ENCODE measurements around the gene CAPS. TPM values are rescaled to one million over a fixed set of nuclear protein-coding genes. Genes with fewer than 3 reads are reported as not detected.

CAPS gene
- total RNA-seq, 1 experiment from 2014 or later = 0.92 TPM

- no peak overlapping the region for H3K27ac ChIP-seq (ENCODE audit: low read depth, low read length, poor library complexity, severe bottlenecking)
These were observed 20.0 kb downstream of the CAPS start for GRCh38 chr19:5934069-5934401.

GRCh38 chr19:5934774-5935472 is 20.9 kb downstream of the CAPS start:
- intact Hi-C loops (cut with micrococcal nuclease; ENCODE audit: unreplicated experiment) = no loop called here
- H3K27ac ChIP-seq (ENCODE audit: low read depth, low read length, poor library complexity, severe bottlenecking) = no peak overlapping the region
- CTCF ChIA-PET = interaction anchor here (1.1 kb wide), 1 partner anchor 131 kb away, joined by 3 read pairs; no protein-coding TSS in a partner anchor

More at GRCh38 chr19:5934069-5934401, 20.0 kb downstream of the CAPS start:
- Histone ChIP-seq H3K4me1 (ENCODE audit: insufficient read depth, low read length, poor library complexity, severe bottlenecking) (no peaks in the 10 kb centered on the region), H3K9me3 (ENCODE audit: low read depth, low read length, poor library complexity, severe bottlenecking) (no peaks in the 10 kb centered on the region), H3K27me3 (replicated peaks; ENCODE audit: insufficient read depth, low read depth, low read length, poor library complexity) (no peaks in the 10 kb centered on the region), H3K36me3 (ENCODE audit: insufficient read depth, low read length, poor library complexity, severe bottlenecking) (peaks cover 54% of the 10 kb centered on the region), H3K4me3 (ENCODE audit: low read depth, low read length, poor library complexity, severe bottlenecking) (no peak overlapping the region)
- CTCF ChIA-PET = no interaction called here
- POLR2A ChIA-PET (ENCODE audit: low non-redundant PET) = interaction anchor here (0.6 kb wide), 1 partner anchor 14 kb away, joined by 3 read pairs; no protein-coding TSS in a partner anchor
- no peak for TF ChIP-seq CTCF (conservative IDR thresholded peaks at IDR 0.05; ENCODE audit: low read depth, low read length)
- no peak for TF ChIP-seq EZH2 (IDR thresholded peaks at IDR 0.05; ENCODE audit: borderline replicate concordance, low read depth, low read length, poor library complexity, severe bottlenecking)
- intact Hi-C loops (cut with micrococcal nuclease; ENCODE audit: unreplicated experiment) = no loop called here
- DNase-seq (ENCODE audit: low spot score) = no peak
- BruUV-seq (replicated peaks) = no TSS peak

GRCh38 chr19:5935473-5936291 is 21.6 kb downstream of the CAPS start:
- TF ChIP-seq EZH2 (IDR thresholded peaks at IDR 0.05; ENCODE audit: borderline replicate concordance, low read depth, low read length, poor library complexity, severe bottlenecking) = no peak
- TF ChIP-seq CTCF (conservative IDR thresholded peaks at IDR 0.05; ENCODE audit: low read depth, low read length) = no peak
- no peaks in the 10 kb centered on the region for H3K27me3 ChIP-seq (replicated peaks; ENCODE audit: insufficient read depth, low read depth, low read length, poor library complexity)
- no peak overlapping the region for H3K27ac ChIP-seq (ENCODE audit: low read depth, low read length, poor library complexity, severe bottlenecking)
- H3K4me1 ChIP-seq (ENCODE audit: insufficient read depth, low read length, poor library complexity, severe bottlenecking) = no peaks in the 10 kb centered on the region
- H3K9me3 ChIP-seq (ENCODE audit: low read depth, low read length, poor library complexity, severe bottlenecking) = no peaks in the 10 kb centered on the region
- peaks cover 46% of the 10 kb centered on the region for H3K36me3 ChIP-seq (ENCODE audit: insufficient read depth, low read length, poor library complexity, severe bottlenecking)
- no TSS peak for BruUV-seq (replicated peaks)
- POLR2A ChIA-PET (ENCODE audit: low non-redundant PET) = no interaction called here
- no peak for DNase-seq (ENCODE audit: low spot score)
- intact Hi-C loops (cut with micrococcal nuclease; ENCODE audit: unreplicated experiment) = no loop called here
- no peak overlapping the region for H3K4me3 ChIP-seq (ENCODE audit: low read depth, low read length, poor library complexity, severe bottlenecking)
- CTCF ChIA-PET = interaction anchor here (1.1 kb wide), 1 partner anchor 132 kb away, joined by 3 read pairs; no protein-coding TSS in a partner anchor

More at GRCh38 chr19:5934774-5935472, 20.9 kb downstream of the CAPS start:
- no peaks in the 10 kb centered on the region for H3K4me1 ChIP-seq (ENCODE audit: insufficient read depth, low read length, poor library complexity, severe bottlenecking)
- H3K36me3 ChIP-seq (ENCODE audit: insufficient read depth, low read length, poor library complexity, severe bottlenecking) = peaks cover 52% of the 10 kb centered on the region
- TF ChIP-seq CTCF (conservative IDR thresholded peaks at IDR 0.05; ENCODE audit: low read depth, low read length) = no peak
- TF ChIP-seq EZH2 (IDR thresholded peaks at IDR 0.05; ENCODE audit: borderline replicate concordance, low read depth, low read length, poor library complexity, severe bottlenecking) = no peak
- no peak overlapping the region for H3K4me3 ChIP-seq (ENCODE audit: low read depth, low read length, poor library complexity, severe bottlenecking)
- POLR2A ChIA-PET (ENCODE audit: low non-redundant PET) = no interaction called here
- no peak for DNase-seq (ENCODE audit: low spot score)
- H3K27me3 ChIP-seq (replicated peaks; ENCODE audit: insufficient read depth, low read depth, low read length, poor library complexity) = no peaks in the 10 kb centered on the region
- no peaks in the 10 kb centered on the region for H3K9me3 ChIP-seq (ENCODE audit: low read depth, low read length, poor library complexity, severe bottlenecking)
- BruUV-seq (replicated peaks) = no TSS peak
